ENCODE data around the gene FADS6. TPM values are rescaled to one million over a fixed set of nuclear protein-coding genes. Genes with fewer than 3 reads are reported as not detected.

FADS6 gene
- total RNA-seq, 4 donors from 2014 or later, result 0.22 TPM; not detected in 3

DNA sequence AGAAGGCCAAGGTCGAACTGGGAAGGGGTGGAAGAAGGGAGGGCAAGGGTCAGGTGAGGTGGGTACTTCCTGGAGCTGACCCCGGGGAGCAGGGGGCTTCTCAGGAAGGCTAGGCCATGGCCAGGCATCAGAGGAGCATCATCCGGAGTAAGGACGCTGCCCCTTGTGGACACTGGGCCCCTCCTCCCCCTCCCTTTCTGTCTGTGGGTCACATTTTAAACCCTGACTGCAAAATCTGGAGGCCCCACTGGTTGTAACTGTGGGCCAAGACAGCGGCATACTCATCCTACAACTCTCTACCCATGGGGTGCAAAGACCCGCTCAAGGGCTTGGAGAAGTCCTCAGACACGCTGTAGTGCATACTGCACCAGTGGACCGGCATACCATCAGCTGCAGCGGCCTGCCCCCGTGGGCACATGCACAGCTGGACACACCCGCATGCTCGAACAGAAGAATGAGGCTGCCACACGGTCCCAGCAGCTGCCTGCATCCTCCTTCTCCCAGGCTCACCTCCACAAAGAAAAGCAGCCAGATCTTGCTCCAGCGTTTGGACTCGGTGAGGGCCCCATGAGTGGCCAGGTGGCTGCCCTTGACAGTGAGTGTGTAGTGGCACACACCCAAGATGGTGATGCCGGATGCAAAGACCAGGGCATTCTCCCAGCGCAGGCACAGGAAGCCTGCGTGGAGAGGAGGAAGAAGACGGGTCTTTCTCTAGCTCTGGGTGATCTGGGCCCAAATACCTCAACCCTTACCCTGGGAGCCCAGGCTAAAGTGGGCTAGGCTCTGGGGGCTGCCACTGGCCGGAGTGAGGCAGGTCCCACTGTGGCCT is 1.2 kb downstream of the FADS6 start:
- TF ChIP-seq, protein P1, sequence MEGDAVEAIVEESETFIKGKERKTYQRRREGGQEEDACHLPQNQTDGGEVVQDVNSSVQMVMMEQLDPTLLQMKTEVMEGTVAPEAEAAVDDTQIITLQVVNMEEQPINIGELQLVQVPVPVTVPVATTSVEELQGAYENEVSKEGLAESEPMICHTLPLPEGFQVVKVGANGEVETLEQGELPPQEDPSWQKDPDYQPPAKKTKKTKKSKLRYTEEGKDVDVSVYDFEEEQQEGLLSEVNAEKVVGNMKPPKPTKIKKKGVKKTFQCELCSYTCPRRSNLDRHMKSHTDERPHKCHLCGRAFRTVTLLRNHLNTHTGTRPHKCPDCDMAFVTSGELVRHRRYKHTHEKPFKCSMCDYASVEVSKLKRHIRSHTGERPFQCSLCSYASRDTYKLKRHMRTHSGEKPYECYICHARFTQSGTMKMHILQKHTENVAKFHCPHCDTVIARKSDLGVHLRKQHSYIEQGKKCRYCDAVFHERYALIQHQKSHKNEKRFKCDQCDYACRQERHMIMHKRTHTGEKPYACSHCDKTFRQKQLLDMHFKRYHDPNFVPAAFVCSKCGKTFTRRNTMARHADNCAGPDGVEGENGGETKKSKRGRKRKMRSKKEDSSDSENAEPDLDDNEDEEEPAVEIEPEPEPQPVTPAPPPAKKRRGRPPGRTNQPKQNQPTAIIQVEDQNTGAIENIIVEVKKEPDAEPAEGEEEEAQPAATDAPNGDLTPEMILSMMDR (IDR thresholded peaks at IDR 0.05; ENCODE audit: low read depth), result no peak

DNA sequence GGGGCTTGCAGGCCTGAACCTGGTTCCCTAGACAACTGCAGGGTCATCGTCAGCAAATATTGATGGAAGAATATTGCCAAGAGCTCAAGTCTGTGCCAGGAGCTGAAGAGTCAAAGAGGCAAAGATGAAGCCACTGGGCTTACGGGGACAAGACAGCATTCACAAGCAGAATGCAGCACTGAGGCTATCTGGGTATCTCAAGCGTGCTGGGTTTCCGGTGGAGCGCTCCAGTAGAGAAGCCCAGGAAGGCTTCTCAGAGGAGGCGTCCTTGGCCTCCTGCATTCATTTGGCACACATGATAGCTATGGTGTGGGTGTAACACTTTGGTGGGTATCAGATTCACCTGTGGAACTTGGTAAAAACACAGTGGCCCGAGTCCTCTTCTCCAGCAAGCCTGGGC is 2.9 kb downstream of the FADS6 start:
- TF ChIP-seq, protein P1 (IDR thresholded peaks at IDR 0.05; ENCODE audit: low read depth), result no peak

DNA sequence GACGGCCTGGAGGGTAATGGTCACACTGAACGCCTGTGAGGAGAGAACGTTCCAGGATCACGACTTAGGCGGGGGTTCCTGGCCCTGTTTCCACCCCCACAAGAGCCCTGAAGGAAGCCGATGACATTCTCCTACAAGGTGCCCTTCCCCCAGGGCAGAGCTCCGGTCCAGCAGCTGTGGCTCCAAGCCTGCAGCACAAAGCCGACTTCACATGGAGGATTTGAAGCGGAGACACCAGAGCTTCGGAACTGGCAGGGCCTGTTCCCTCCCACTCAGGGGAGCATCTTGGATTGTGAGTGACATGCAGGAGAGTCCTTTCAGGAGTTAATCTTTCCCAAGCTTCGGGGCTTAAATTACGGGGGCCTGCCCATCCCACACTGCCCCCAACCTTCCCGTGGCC is 5.0 kb downstream of the FADS6 start:
- TF ChIP-seq, protein P1 (IDR thresholded peaks at IDR 0.05; ENCODE audit: low read depth), result no peak

DNA sequence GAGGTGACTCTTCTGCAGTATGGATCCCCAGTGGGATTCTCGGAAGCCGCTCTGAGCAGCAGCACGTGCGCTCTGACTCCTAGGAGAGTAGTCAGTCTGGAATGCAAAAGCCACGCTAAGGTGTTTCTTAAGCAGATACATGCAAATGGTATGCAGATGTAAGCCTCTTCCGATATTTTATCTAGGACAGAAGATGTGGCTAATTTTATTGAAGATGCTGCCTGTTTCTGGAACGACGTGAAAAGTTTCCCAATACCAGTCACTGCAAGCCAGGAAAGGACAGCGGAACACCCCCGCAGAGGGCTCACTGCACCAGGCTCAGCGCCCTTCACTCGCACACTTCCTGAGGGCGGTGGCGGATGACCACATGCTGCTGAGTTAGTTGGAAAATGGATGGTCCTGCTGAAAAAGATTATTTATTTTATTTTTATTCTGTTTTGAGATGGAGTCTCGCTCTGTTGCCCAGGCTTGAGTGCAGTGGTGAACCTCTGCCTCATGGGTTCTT is 10.1 kb downstream of the FADS6 start:
- TF ChIP-seq, protein P1 (IDR thresholded peaks at IDR 0.05; ENCODE audit: low read depth), result no peak

DNA sequence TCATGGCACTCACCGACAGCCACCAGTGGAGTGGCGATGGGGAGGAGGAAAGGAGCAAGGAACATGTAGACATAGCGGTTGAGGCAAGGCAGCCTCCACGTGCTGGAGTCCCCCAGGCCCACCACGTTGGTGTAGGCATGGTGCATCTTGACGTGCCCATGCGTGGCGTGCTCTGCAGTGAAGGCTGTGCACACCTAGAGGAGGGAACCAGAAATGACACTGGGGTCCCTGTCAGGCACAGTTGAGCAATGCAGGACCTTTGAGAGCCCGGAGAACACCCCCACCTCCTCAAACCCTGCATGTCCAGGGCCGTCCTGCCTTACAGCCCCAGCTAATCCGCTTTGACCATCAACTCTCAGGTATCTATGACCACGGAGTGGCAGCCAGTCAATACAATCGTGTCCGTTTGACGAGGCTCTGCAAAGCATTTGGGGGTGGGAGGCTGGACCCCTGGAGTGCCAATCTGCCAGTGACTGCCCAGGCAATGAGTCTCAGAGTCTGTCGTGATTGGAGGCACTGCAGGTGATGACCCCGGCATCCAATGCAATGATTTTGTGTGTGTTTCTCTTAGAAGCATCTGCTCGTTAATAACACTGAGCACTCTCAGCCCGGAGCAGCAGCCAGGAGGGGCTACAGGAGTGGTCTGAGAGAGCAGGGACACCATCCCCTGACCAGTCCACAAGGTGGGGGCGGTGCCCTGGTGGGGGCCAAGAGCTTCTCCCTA is 10.8 kb downstream of the FADS6 start:
- TF ChIP-seq, protein P1 (IDR thresholded peaks at IDR 0.05; ENCODE audit: low read depth), result no peak

DNA sequence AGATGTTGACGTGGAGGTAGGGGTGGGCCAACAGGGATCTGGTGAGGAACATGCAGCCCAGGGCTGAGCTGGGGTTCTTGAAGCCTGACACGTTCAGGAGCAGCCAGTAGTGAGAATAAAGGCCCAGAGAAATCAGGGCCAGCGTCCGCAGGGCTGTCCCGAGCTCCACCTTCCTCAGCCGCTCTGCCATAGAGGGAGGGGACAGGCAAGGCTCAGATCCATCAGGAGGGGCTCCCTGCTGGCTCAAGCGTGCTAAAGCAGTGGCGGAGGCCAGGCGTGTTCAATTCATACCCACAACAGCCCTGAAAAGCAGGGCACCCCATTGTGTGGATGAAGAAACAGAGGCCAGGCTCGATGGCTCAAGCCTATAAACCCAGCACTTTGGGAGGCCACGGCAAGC is 12.4 kb downstream of the FADS6 start:
- TF ChIP-seq, protein P1 (IDR thresholded peaks at IDR 0.05; ENCODE audit: low read depth), result no peak

DNA sequence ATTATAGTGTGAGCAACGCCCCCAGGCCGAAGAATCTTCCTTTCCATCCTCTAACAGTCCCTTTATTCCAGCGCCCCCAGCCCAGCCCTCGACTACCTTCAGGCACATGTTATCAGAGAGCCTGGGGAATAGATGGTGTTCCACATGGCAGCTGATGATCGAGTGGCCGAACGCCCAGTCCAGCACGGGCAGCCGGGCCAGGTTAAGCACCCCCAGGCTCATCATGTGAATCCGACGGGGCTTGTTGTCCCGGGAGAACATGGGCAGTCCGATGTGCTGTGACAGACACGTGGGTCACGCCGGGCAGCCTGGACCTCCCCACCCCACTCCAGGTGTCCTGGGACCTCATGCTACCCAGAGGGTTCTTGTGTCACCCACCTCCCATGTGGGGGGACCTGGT is 14.1 kb downstream of the FADS6 start:
- TF ChIP-seq, protein P1 (IDR thresholded peaks at IDR 0.05; ENCODE audit: low read depth), result no peak

All from subcutaneous adipose tissue (tissue), 4 donors.